Kidney capillary endothelial cell (primary cell): Measurements from ENCODE around the gene CPOX.
"Not testable (repeated sequence)": the region's sequence is repeated elsewhere in the genome, so short reads cannot be mapped to it uniquely, and the experiment has no call there.

Experiments used
- DNase-seq: peaks from one replicate; pipeline ENCODE4 v3.0.0-alpha.2; 2018; ENCODE audit warnings: low spot score

The CPOX gene

DNA sequence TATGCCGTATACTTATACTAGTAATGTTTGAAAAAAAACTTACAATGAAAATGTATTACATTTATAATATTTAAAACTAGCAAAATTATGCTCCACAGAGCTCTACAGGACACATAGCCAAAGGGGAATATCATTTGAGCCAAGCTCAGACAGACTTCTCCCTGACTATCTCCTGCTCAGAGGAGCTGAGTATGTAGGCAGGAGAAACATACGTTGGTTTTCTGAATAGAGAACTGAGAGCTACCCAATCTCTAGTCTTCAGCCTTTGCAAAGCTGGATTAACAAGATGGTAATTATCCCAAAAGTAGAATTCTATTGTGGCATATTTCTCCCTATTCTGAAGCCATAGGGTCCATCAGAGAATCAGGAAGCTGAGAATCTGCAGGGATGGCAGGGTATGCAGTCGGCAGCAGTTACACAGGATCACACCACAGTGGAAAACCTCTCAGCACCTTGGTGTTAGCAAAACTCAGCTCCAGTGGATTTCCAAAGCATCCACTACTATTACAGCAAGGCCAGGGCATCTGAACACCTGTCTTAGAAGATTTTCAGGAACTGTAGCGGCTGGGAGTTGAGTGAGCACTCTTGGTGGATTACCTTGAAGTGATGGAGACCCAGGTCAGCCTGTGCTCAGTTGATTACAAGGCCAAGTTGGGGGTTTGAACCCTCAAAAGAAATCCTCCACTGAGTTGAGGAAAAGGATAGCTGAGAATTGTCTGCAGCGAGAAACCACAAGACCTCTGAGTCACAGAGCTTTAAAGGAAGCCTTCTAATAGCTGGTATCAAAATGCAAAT is 31.5 kb downstream of the CPOX start:
- DNase-seq = no peak

DNA sequence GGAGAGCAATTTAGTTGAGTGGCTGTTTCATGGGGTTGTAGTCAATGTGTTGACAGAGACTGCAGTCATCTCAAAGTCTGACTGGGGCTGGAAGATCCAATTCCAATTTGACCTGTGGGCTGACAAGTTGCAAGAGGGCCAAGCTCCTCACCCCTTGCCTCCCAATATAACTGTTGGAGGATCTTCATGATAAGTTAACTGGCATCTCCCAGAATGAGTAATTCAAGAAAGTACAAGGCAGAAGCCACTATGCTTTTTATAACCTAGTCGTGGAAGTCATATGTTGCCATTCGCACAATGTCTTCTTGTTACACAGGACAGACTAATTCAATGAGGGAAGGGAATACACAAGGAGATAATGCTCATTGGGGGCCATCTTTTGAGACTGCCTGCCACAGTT is 32.5 kb downstream of the CPOX start:
- no peak for DNase-seq

DNA sequence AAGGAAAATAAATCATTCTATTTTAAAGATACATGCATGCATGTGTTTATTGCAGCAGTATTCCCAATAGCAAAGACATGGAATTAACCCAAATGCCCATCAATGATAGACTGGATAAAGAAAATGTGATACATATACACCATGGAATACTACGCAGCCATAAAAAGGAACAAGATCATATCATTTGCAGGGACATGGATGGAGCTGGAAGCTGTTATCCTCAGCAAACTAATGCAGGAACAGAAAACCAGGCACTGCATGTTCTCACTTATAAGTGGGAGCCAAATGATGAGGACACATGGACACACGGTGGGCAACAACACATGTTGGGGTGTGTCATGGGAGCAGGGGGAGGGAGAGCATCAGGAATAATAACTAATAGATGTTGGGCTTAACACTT is 33.6 kb downstream of the CPOX start:
- DNase-seq = not testable (repeated sequence)

DNA sequence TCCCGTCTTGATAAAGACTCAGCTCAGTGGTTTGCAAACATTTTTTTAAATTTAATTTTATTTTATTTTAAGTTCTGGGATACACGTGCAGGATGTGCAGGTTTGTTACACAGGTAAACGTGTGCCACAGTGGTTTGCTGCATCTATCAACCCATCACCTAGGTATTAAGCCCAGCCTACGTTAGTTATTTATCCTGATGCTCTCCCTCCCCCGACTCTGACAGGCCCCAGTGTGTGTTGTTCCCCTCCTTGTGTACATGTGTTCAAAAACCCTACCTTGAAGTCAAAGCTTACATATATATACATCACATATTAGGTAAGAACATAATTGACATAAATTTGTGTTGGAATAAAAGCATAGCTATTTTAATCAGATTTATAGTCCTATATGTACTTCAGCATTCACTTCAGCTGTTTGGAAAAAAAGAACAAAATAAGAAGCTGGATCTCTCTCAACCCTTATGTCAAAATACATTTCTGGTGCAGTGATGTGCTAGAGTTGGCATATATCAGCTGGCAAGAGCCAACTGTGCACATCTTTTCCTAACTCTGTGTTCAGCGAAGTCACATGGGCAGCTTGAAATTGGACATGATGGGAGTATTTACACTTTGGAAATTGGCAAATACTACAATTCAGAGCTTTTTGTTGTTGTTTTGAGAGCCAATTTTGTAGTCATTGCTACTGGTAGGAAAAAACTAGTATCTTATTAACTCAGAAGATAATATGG is 35.1 kb downstream of the CPOX start:
- DNase-seq = no peak

DNA sequence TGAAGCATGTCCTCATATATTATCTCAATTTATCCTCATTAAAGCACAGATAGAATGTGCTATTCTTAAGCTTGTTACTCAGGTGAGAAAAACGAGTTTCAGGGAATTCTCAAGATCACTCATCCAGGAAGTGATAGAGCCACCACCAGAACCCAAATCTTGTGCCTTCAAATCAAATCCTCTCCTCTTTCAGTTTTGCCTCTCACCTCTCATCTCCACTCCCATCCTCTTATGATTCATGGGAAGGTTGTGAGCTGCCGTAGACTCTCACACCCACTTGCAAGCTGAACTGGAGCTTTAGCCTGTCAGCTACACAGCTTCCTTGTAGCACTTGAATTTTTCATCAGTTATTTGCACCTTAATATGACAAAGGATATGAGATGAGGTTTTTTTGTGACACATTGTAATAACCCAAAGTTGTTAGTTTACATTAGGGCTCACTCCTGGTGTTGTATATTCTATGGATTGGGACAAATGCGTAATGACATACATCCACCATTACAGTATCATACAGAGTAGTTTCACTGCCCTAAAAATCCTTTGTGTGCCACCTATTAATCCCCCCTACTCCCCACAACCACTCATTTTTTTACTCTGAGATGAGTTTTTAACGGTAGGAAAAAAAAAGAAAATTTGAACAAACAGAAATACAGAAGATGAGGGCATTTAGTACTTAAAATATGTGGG is 35.9 kb downstream of the CPOX start:
- DNase-seq = no peak

DNA sequence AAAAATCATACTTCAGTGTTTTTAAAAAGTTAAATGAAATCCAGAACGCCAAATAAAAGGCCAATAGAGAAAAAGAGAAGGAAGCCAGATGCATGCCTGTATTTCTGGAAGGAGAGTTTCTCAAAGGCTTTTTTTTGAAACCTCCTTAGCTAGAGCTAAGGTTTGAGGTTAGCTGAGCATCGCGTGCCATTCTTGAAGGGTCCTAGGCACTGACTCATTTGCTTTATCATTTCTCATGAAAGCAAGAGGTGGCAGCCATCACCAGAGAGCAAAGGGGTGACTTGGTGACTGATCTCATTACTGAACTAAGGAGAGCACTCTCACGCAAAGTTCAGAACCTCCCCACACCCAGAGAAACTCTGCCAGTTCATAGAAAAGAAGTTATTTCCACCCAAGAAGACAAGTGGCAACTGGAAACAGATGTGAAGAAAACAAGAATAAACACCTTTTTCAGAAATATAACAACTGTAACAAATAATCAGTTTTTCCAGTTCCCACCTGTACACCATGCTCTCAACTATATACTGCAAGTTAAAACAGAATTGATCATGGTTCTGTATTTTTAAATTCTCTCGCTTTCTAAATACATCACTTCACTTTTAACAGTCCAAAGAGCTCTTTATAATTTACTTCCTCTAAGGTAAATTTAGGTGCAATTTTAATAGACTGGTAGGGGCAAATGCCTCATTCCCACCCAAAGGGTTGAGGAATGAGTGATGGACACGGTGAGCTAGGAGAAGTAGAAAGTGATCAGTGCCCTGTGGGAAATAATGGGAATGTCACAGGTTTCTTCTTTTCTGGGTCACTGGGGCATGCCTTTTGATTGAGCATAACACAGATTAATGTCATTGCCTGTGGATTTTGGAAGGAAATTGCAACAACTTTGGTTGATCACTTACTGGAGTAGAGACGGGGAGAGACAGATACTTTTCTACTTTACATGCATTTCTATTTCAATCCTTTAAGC is 37.0 kb downstream of the CPOX start:
- no peak for DNase-seq

DNA sequence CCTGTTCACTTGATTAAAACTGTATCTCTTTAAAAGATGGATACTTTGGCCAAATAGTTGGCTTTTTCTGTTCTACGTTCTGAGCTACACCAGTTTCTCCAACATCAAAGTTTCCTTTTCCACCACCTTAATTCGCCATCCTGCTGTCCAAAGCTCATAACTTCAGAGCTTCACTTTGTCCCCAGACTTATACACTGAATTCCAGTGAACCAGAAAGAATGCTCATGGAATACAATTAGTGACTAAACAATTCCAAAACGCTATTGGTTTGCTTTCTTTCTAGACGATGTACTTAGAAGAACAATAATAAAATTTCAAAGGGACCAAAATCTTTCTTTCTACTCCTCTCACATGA is 38.4 kb downstream of the CPOX start:
- DNase-seq = no peak

DNA sequence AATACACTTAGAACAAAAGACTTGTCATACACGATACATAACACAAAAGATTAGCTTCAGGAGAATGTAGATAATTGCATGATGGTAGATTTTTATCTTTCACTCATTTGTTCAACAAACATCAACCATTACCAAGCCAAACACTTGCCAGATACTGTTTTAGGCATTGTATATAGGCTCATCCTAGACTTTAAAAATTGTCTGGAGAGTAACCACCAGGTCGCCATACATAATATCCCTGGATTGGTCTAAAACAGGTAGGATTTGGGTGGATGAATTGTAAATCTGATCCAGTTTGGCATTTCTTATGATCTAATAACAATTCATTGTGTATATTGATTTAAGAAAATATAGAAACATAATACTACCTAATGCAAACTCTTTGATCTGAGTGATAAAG is 38.8 kb downstream of the CPOX start:
- DNase-seq = no peak

DNA sequence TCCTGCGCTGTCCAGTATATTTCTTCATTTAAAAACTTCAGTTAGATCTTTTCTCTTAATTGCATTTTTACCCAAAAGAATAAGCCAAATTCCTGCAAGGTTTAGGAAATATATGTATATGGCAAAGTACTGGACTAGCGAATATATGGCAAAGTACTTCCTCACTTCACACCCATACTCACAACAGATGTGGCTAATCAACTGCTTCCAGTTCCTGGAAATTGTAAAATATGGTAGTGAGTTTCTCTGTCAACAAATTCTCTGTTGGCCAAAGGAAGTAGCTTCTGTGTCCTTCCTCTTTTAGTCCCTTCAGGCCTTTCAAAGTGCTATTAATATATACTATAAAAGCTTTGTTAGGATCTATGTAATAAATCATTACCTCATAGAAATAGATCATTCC is 39.7 kb downstream of the CPOX start:
- no peak for DNase-seq

DNA sequence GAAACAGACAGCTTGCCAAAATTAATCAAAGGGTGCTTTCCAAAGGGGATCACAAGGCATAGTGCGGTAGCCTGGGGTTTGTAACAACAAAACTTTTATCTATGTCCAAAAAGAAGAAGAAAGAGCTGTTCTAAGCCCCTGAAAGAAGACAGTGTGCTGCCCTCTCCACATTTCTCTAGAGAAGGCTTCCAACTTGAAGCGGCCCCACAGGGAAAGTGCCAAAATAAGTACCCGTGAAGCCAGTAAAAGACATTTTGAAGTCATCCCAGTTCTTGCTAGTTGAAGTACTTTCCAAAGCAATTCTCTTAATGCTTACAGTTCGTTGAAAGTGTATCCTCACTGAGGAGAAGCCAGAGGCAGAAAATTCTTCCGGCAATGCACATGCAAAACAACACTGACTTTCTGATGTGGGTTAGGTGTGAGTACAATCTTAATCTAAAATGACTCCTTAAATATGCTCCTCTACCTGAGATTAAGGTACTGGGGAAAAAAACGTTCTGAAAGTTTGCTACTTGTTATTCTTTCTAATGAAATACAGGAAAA is 40.3 kb downstream of the CPOX start:
- DNase-seq = no peak

DNA sequence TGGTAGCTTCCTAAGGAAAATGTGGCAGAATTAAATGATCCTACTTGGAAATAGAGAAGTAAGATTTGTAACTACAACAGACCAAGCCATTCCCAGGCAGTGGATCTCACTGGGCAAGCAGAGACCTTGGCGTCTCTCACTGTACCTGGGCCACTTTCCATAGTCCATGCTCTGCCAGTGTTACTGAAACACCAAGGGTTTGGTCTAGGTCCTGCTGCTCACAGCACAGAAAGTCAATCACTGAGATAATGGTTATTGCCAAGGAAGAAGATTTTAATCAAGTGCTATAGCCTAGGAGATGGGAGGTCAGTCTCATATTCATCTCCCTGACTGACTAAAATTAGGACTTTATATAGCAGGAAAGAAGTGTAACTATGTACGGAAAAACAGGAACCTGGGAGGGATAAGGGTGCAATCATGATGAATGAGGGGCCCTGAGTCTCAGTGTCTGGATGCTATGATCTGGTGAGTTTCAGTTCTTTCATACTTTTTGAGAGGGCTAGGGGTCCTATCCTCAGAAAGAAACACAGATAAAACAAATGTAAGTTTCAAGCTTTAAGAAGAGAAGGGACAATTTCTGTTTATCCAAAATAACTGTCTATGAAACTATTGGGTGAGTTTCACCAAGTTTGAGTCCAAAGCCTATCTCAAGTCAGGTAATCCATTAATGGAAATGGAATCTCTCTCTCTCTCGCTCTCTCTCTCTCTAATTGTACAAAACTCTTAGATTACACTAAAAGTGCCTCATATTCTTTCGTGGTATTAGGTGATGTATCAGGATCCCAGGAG is 41.0 kb downstream of the CPOX start:
- DNase-seq = no peak

DNA sequence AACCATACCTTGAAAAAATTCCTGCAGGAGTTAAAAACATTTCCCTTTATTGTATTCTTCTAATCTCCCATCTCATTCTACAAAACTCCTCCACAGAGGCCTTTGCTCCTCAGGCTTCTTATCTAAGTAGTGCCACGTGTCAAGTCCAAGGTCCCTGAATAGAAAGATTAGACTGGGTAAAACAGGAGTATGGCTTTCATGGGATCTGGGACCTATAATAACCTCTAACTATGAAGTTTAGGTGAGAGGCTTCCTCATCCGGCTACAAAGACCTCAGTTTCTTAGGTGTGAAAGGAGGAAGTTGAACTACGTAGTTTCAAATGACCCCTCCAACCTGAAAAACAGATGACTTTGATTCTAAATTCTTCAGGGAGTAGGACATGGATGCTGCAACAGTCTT is 41.7 kb downstream of the CPOX start:
- no peak for DNase-seq

DNA sequence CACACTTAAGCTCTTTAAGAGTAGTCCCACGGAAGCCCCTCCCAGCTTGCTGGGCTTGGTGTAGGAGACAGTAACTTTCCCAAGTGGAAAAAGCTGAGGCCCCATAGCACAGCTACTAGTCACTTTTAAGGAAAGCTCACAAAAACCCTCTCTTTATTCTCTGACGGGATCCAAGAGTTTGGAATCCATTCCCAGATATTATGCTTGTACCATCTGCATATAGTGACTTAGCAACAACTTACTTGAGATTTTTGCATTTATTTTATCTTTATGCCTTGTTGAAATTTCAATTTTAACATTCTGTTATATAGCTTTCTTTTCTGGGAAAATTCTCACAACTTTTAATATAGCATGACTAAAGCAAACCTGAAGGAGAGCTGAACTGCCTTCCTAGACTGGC is 42.2 kb downstream of the CPOX start:
- no peak for DNase-seq

DNA sequence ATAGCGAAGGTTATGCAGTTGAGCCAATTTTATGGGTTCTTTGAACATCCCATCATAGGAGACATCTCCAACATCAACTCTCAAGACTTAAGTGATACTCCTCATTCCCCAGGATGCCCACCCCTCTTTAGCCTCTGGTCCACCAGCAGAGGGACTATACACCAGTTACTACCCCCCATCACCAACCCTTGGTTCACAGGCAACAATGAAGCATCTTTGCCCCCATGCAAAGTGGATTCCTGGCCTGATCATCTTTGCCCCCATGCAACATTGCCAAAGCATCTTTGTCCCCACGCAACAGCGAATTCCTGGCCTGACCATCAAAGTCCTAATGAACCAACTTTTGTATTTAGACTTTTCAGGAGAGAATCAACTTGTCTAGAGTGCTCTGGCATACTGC is 42.6 kb downstream of the CPOX start:
- DNase-seq = no peak

DNA sequence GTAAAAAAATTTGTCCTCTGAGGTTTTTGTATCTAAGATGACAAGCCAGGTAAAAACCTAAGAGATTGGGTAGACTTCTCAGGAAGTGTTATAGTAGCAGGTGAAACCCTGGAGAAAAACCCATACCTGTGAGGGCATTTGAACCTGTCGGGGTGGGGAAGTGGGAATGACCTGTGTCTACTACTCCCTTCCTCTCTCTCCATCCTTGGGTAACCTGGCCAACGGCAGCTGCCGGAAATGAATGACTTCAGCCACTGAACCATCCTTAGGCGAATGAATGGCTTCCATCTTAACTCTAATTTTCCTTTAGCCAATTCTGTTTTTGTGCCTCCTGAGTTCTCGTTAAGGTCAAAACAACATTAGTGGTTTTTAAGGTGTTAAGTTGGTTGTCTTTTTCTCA is 44.9 kb downstream of the CPOX start:
- DNase-seq = no peak

DNA sequence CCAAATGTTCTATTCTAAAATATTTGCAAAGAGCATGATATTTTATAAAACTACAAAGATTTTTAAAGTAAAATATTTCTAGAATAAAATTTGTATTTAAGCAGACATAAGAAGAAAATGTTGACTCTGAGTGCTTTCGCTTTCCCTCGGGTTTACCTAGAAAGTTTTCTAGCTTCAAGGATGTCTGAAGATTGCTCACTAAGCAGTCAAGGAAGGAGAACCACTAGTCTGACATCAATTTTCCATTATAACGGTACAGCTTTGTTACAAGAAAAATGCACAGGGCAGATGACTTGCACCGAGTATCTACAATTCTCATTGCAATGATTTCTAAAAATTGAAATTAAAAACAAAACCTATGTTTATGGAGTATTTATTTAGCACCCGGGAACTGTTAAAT is 47.5 kb downstream of the CPOX start:
- no peak for DNase-seq

DNA sequence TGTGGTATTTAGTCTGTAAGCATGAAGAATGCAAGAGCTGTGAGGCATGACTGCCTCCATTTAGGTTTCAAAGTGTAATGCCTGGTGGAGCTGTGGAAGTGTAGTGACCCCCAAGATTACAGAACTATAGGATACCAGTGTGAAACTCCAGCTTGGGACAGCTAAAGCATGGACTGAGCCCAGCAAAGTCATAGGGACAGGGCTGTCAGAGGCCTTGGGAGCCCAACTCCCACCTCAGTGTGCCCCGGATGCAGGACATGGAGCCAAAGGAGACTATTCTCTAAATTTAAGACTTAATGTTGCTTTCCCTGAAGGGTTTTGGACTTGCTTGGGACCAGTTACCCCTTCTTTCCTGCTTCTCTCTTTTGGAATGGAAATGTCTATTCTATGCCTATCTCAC is 50.8 kb downstream of the CPOX start:
- DNase-seq = no peak

DNA sequence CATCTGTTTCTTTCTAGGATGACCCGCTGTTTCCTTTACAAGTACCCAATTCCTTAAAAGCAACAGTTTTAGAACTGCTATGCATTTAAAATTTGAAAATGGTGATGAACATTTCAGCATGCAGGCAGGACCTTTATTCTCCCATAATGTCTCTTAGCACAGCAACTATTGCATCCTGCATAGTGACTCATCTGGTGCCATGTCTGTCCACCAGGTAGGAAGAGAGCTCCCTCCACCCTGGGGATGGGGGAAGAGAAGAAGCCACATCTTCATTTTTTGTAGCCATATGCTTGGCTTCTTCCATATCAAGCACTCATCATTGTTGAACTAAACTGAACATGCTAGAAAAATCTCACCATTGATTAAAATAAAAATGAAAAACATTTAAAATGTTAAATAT is 51.7 kb downstream of the CPOX start:
- DNase-seq = no peak

DNA sequence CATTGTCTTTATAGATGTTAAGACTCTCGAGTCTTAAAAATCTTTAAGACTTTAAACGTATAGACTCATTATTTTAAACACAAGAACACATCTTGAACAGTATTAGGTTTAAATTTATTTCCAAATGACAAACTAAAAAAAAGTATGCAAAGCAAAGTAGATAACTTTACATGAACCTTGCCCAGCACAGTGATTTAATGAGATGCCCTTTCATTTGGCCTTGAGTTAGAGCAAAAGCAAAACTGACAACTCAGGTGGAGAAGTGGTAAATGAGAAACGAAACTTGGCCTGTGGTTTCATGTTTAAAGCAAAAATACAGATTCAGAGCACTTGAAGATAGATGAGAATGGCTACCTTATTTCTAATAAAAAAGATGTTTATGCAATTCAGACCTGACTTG is 53.1 kb downstream of the CPOX start:
- no peak for DNase-seq

DNA sequence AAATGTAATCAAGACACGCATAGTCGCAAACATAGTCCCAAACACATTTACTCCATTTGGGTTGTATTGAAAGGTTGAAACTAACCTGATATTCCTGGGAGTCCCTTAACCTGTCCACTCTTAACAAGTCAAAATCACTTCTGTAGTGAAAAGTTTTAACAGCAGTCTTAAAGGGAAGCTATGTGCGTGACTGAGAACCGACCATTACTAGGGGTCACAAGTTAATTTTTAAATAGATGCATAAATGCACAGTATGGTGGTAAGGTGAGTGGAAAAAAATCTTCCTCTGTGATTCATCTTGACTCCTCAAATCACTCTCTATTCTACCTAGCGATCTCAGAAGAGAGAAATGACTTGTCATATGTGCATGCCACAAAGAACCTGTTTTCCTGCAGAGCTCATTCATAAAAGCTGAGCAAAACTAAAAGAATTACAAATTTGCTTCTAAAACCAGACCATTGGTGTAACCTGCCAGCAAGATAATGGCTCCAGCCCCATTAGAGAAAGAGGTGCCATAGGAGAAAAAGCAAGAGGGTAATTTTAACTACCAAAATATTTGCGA is 56.9 kb downstream of the CPOX start:
- no peak for DNase-seq

DNA sequence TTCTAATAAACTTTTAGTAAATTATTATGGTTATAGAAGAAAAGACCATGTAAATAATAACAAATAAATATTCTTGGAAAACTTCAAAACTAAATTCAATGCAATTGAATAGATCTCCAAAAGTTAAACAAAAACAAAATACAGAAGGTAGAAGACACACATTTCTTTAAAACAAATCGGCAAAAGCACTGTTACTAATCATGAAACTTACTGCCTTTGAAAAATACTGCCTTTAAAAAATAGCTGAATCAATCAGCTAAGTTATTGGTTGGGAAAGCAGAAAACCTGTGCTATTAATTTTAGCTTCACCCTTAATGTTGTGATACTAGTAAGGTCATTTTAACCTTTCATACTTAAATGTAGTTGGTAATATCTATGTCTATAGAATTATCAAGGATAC is 58.7 kb downstream of the CPOX start:
- DNase-seq = no peak
